Astrocyte (in vitro differentiated cells and primary cell): ENCODE measurements around the gene PCDHAC2. TPM values are rescaled to one million over a fixed set of nuclear protein-coding genes. Genes with fewer than 3 reads are reported as not detected.

Experiments used
- DNase-seq: peaks from one replicate; pipeline ENCODE4 v3.0.0-alpha.2; 2010; ENCODE audit warnings: low read depth
- FAIRE-seq: peaks from 2 replicates; lab custom pipeline; 2011; peaks lifted over from hg19 to GRCh38; lab: Jason Lieb, UNC
- H2AFZ ChIP-seq: 2 replicates; pipeline ENCODE4 v1.6.0; 2012; ENCODE audit warnings: low read depth, low read length, inconsistent platforms
- H3K27ac ChIP-seq: 2 replicates; pipeline ENCODE4 v1.5.1; 2011; ENCODE audit warnings: low read depth, low read length, inconsistent platforms
- H3K27me3 ChIP-seq: 2 replicates; pipeline ENCODE4 v1.6.0; 2011; ENCODE audit warnings: low read length, inconsistent platforms; ENCODE audit not compliant: insufficient read depth
- H3K36me3 ChIP-seq: 2 replicates; pipeline ENCODE4 v1.5.1; 2011; ENCODE audit warnings: low read length, inconsistent platforms; ENCODE audit not compliant: insufficient read depth
- H3K4me1 ChIP-seq: 2 replicates; pipeline ENCODE4 v1.5.1; 2011; ENCODE audit warnings: low read length, inconsistent platforms; ENCODE audit not compliant: insufficient read depth
- H3K4me2 ChIP-seq: 2 replicates; pipeline ENCODE4 v1.6.0; 2012; ENCODE audit warnings: low read length, inconsistent platforms
- H3K4me3 ChIP-seq: 2 replicates; pipeline ENCODE4 v1.5.1; 2011; ENCODE audit warnings: low read depth, mild to moderate bottlenecking, low read length, inconsistent platforms; ENCODE audit not compliant: insufficient read depth
- H3K79me2 ChIP-seq: 2 replicates; pipeline ENCODE4 v1.6.0; 2012; ENCODE audit warnings: mild to moderate bottlenecking, low read length, inconsistent platforms; ENCODE audit not compliant: insufficient read depth
- H3K9ac ChIP-seq: 2 replicates; pipeline ENCODE4 v1.6.0; 2012; ENCODE audit warnings: mild to moderate bottlenecking, low read length, inconsistent platforms
- H3K9me3 ChIP-seq: 2 replicates; pipeline ENCODE4 v1.5.1; 2012; ENCODE audit warnings: low read depth, mild to moderate bottlenecking, low read length, inconsistent platforms; ENCODE audit not compliant: insufficient read depth
- H4K20me1 ChIP-seq: 2 replicates; pipeline ENCODE4 v1.6.0; 2012; ENCODE audit warnings: low read length, inconsistent platforms; ENCODE audit not compliant: insufficient read depth
- H3K27ac Mint-ChIP-seq: one replicate; pipeline ENCODE4 v1.8.0; 2021; ENCODE audit warnings: mild to moderate bottlenecking, mixed read lengths; ENCODE audit not compliant: unreplicated experiment
- H3K27me3 Mint-ChIP-seq: one replicate; pipeline ENCODE4 v1.8.0; 2021; ENCODE audit warnings: low read depth, mixed read lengths; ENCODE audit not compliant: unreplicated experiment
- H3K36me3 Mint-ChIP-seq: one replicate; pipeline ENCODE4 v1.8.0; 2021; ENCODE audit warnings: low read depth, mixed read lengths; ENCODE audit not compliant: unreplicated experiment
- H3K4me1 Mint-ChIP-seq: one replicate; pipeline ENCODE4 v1.8.0; 2021; ENCODE audit warnings: low read depth, mixed read lengths; ENCODE audit not compliant: unreplicated experiment
- H3K4me3 Mint-ChIP-seq: one replicate; pipeline ENCODE4 v1.8.0; 2021; ENCODE audit warnings: mild to moderate bottlenecking, moderate library complexity, mixed read lengths; ENCODE audit not compliant: unreplicated experiment
- H3K9me3 Mint-ChIP-seq: one replicate; pipeline ENCODE4 v1.8.0; 2021; ENCODE audit warnings: mild to moderate bottlenecking, mixed read lengths; ENCODE audit not compliant: unreplicated experiment
- EZH2 ChIP-seq: IDR thresholded peaks from 2 replicates; pipeline ENCODE4 v1.6.1; 2012; ENCODE audit warnings: mild to moderate bottlenecking, low read length, inconsistent platforms; ENCODE audit not compliant: insufficient read depth
- total RNA-seq: library from RNA; stranded (reverse); gene quantifications from 2 replicates; pipeline ENCODE4 v1.2.1, GENCODE V29; 2021
- TF ChIP-seq, protein P1 (sequence below): IDR thresholded peaks from 2 replicates; pipeline ENCODE4 v1.5.1; 2011; ENCODE audit warnings: low read depth, mild to moderate bottlenecking, inconsistent platforms, low read length, moderate library complexity; ENCODE audit not compliant: insufficient read depth

The PCDHAC2 gene
- total RNA-seq, 1 donor from 2014 or later = 7.7 TPM

DNA sequence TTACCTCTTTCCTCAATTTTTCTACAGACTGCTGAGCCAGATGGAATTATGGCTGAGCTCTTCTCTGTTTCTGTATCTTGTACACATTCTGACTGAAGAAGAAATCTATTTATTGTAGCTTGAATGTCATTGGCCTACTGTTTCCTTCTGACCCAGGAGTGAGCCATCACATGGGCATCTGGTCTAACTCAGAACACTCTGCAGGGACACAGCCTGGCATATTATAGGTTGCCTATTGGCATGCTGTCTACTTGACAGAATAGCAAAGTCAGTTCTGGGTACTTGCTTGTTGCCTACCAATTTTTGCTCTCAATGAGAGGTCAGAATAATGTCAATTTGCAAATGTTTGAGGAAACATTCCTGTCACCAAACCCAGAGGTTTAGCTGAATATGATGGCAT lies 7.3 kb downstream of the PCDHAC2 start:
- Mint-ChIP-seq H3K36me3 (no peaks in the 10 kb centered on the region), H3K4me1 (peaks cover 9% of the 10 kb centered on the region), H3K27ac (no peak overlapping the region), H3K27me3 (no peaks in the 10 kb centered on the region), H3K9me3 (no peaks in the 10 kb centered on the region), H3K4me3 (no peak overlapping the region)
- Histone ChIP-seq H3K27me3 (no peaks in the 10 kb centered on the region), H4K20me1 (no peaks in the 10 kb centered on the region), H3K79me2 (no peaks in the 10 kb centered on the region), H3K9ac (no peak overlapping the region), H3K4me2 (no peak overlapping the region), H3K4me3 (no peak overlapping the region), H3K9me3 (no peaks in the 10 kb centered on the region), H3K4me1 (no peaks in the 10 kb centered on the region), H2AFZ (no peak overlapping the region), H3K27ac (no peak overlapping the region), H3K36me3 (no peaks in the 10 kb centered on the region)
- TF ChIP-seq, protein P1, sequence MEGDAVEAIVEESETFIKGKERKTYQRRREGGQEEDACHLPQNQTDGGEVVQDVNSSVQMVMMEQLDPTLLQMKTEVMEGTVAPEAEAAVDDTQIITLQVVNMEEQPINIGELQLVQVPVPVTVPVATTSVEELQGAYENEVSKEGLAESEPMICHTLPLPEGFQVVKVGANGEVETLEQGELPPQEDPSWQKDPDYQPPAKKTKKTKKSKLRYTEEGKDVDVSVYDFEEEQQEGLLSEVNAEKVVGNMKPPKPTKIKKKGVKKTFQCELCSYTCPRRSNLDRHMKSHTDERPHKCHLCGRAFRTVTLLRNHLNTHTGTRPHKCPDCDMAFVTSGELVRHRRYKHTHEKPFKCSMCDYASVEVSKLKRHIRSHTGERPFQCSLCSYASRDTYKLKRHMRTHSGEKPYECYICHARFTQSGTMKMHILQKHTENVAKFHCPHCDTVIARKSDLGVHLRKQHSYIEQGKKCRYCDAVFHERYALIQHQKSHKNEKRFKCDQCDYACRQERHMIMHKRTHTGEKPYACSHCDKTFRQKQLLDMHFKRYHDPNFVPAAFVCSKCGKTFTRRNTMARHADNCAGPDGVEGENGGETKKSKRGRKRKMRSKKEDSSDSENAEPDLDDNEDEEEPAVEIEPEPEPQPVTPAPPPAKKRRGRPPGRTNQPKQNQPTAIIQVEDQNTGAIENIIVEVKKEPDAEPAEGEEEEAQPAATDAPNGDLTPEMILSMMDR = no peak
- TF ChIP-seq EZH2 = no peak
- FAIRE-seq (no peak), DNase-seq (no peak)

DNA sequence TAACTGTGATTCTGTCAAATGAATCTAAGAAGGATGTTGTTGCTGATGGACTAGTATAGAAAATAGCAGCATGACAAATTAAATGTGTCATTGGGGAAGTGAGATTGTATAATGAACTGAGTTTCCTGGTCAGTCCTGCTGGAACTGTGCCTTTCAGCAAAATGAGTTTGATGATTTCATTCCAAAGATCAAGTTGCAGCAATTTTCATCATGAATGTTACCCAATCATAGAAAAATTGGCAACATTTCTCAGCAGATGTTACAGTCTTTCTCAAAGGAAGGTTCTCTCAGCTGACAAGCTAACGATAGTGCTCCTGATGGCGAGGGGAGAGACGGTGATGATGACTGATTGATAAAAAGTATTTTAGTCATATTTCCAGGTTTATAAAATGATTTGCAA lies 10.7 kb downstream of the PCDHAC2 start:
- FAIRE-seq = no peak
- no peaks in the 10 kb centered on the region for H3K36me3 Mint-ChIP-seq

DNA sequence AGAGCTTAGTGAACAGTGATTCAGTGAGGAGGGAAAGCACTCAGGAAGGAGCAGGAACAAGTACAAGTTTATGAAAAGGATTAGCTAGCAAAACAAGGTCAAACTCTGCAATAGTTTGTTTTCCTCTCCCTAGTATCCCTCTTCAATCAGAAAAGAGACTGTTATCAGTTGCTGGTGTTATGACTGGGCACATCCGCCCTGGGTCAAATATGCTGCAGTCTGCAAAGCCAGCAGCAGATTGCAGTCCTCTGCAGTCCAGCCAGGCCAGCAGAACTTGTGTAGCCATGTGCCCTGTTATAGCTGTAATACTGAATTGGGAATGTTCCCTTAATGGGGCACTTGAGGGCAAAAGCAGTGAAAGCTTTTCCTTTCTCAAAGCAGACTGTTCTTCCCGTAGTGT lies 12.0 kb downstream of the PCDHAC2 start:
- no peak for TF ChIP-seq EZH2
- TF ChIP-seq, protein P1 = no peak
- DNase-seq (no peak), FAIRE-seq (no peak)
- no peaks in the 10 kb centered on the region for H4K20me1 ChIP-seq
- H3K4me3 ChIP-seq = no peak overlapping the region
- H3K27ac Mint-ChIP-seq = no peak overlapping the region
- H3K9me3 Mint-ChIP-seq = no peaks in the 10 kb centered on the region
- H3K79me2 ChIP-seq = no peaks in the 10 kb centered on the region
- H3K4me2 ChIP-seq = no peak overlapping the region
- H2AFZ ChIP-seq = no peak overlapping the region
- H3K27me3 Mint-ChIP-seq = no peaks in the 10 kb centered on the region
- no peaks in the 10 kb centered on the region for H3K27me3 ChIP-seq
- H3K4me1 ChIP-seq = no peaks in the 10 kb centered on the region
- peaks cover 9% of the 10 kb centered on the region for H3K4me1 Mint-ChIP-seq
- no peaks in the 10 kb centered on the region for H3K36me3 Mint-ChIP-seq
- H3K27ac ChIP-seq = no peak overlapping the region
- H3K9me3 ChIP-seq = no peaks in the 10 kb centered on the region
- no peak overlapping the region for H3K9ac ChIP-seq
- H3K4me3 Mint-ChIP-seq = no peak overlapping the region
- no peaks in the 10 kb centered on the region for H3K36me3 ChIP-seq

More for the DNA sequence above, 10.7 kb downstream of the PCDHAC2 start:
- Mint-ChIP-seq H3K4me3 (no peak overlapping the region), H3K27me3 (no peaks in the 10 kb centered on the region), H3K4me1 (peaks cover 9% of the 10 kb centered on the region), H3K27ac (no peak overlapping the region), H3K9me3 (no peaks in the 10 kb centered on the region)
- H2AFZ ChIP-seq = no peak overlapping the region
- H3K27ac ChIP-seq = no peak overlapping the region
- no peaks in the 10 kb centered on the region for H4K20me1 ChIP-seq
- H3K4me3 ChIP-seq = no peak overlapping the region
- no peaks in the 10 kb centered on the region for H3K36me3 ChIP-seq
- H3K79me2 ChIP-seq = no peaks in the 10 kb centered on the region
- no peaks in the 10 kb centered on the region for H3K27me3 ChIP-seq
- H3K4me1 ChIP-seq = no peaks in the 10 kb centered on the region
- H3K9ac ChIP-seq = no peak overlapping the region
- DNase-seq = no peak
- H3K9me3 ChIP-seq = no peaks in the 10 kb centered on the region
- H3K4me2 ChIP-seq = no peak overlapping the region
- TF ChIP-seq, protein P1 = no peak
- no peak for TF ChIP-seq EZH2
